Ishikawa (cell line): Measurements from ENCODE around the gene KCNN4.

ENCODE experiments used
- CREB1 ChIP-seq: IDR thresholded peaks from 2 replicates; pipeline ENCODE4 v1.6.1; 2012; ENCODE audit warnings: low read depth
- EP300 ChIP-seq: IDR thresholded peaks from 2 replicates; pipeline ENCODE4 v1.6.1; 2012; ENCODE audit warnings: borderline replicate concordance
- FOXM1 ChIP-seq: IDR thresholded peaks from 2 replicates; pipeline ENCODE4 v1.6.1; 2012; ENCODE audit warnings: low read depth, borderline replicate concordance
- RAD21 ChIP-seq: IDR thresholded peaks from 2 replicates; pipeline ENCODE4 v1.6.1; 2012; ENCODE audit warnings: low read depth
- TAF1 ChIP-seq: IDR thresholded peaks from 2 replicates; pipeline ENCODE4 v1.6.1; 2012; ENCODE audit warnings: low read depth, mild to moderate bottlenecking
- TEAD4 ChIP-seq: IDR thresholded peaks from 2 replicates; pipeline ENCODE4 v1.6.1; 2012
- YY1 ChIP-seq: IDR thresholded peaks from 2 replicates; pipeline ENCODE4 v1.6.1; 2012; ENCODE audit warnings: low read depth

DNA sequence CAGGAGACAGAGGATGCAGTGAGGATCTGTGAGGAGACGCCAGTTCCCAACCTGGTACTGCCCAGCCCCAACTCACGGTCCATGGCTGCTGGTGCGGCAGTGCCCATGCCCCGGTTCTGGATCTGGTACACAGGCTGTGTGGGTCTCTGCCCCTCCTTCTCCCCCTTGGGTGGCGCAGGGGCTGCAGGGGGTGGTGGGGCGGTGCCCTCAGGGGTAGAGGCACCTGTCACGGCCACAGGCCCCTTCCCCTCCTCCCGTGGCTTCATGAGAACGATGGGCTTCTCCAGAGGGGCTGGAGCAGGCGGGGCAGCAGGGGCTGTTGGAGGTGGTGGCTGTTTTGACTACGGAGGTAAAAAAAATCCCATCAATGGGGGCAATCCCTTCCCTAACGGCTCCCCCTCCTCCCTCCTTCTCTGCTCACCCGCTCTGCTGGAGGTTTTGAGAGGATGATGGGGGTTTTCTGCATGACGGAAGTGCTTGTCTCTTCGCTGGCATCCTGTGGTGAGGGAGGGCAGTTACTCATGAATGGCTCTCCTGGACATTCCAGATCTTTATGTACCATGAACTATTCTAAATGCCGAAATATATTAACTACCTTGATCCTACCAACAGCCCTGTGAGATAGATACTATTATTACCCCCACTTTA lies 33.1 kb downstream of the KCNN4 start:
- TF ChIP-seq TEAD4, result no peak
- TF ChIP-seq FOXM1, result no peak
- no peak for TF ChIP-seq TAF1
- no peak for TF ChIP-seq EP300
- no peak for TF ChIP-seq CREB1
- no peak for TF ChIP-seq RAD21
- TF ChIP-seq YY1, result no peak
